Sciatic nerve (tissue), 2 donors: ENCODE data around the gene LTK. TPM values are rescaled to one million over a fixed set of nuclear protein-coding genes. Genes with fewer than 3 reads are reported as not detected.

Experiments used
- ATAC-seq: fragments of 200-7000 bp; cut with Tn5 transposase; one replicate; pipeline ENCODE4 v1.9.1; 2020; ENCODE audit warnings: mild to moderate bottlenecking, moderate library complexity
- DNase-seq: peaks from one replicate; pipeline ENCODE4 v3.0.0-alpha.2; 2020; ENCODE audit warnings: low spot score
- intact Hi-C: fragments of 100-400 bp; cut with DNase I; formaldehyde crosslinking; loops from one replicate; pipeline ENCODE4 v1.14.2; 2022
- total RNA-seq: library from RNA; stranded (reverse); fragmentation: NEBNext Ultra II Directional; extraction: Animal tissue kit (Norgen Biotek cat#: 25700); gene quantifications from one replicate; pipeline ENCODE4 v1.2.1, GENCODE V29; 2021
- donor health status: DM: no; HTN: no; CAD: no.
- donor health status: DM: no; HTN: no; CAD: no.

The LTK gene
- 1.1 TPM for total RNA-seq

GRCh38 chr15:41513506-41514227 lies at the start of gene LTK:
TSS of gene LTK (minus strand) at chr15:41513827. CDS start at chr15:41513709, 118 bp downstream.
- intact Hi-C loops = no loop called here
- ATAC-seq = peak; percentile 27

GRCh38 chr15:41562784-41563198 lies 49.2 kb upstream of the LTK start:
- no peak for DNase-seq

More at GRCh38 chr15:41513506-41514227, at the start of gene LTK:
- DNase-seq = no peak

GRCh38 chr15:41562244-41562643 lies 48.6 kb upstream of the LTK start:
- intact Hi-C loops = loop anchor here (10.0 kb wide), 1 partner anchor 253 kb away; no protein-coding TSS in a partner anchor
- no peak for DNase-seq
- no peak for ATAC-seq

More at GRCh38 chr15:41562784-41563198, 49.2 kb upstream of the LTK start:
- intact Hi-C loops = loop anchor here (10.0 kb wide), 1 partner anchor 252 kb away; no protein-coding TSS in a partner anchor
- peak; percentile 21 for ATAC-seq

GRCh38 chr15:41561777-41562145 lies 48.1 kb upstream of the LTK start:
- ATAC-seq (peak; percentile 79), DNase-seq (peak; percentile 81)
- intact Hi-C loops = loop anchor here (10.0 kb wide), 1 partner anchor 253 kb away; no protein-coding TSS in a partner anchor

GRCh38 chr15:41561104-41561776 lies 47.6 kb upstream of the LTK start:
- ATAC-seq = no peak
- intact Hi-C loops = loop anchor here (10.0 kb wide), 1 partner anchor 254 kb away; no protein-coding TSS in a partner anchor
- DNase-seq = no peak

GRCh38 chr15:41560572-41560874 lies 46.9 kb upstream of the LTK start:
- DNase-seq = no peak
- no peak for ATAC-seq
- intact Hi-C loops = loop anchor here (10.0 kb wide), 1 partner anchor 254 kb away; no protein-coding TSS in a partner anchor

- intact Hi-C loops = no loop called here
- DNase-seq = no peak
- ATAC-seq = no peak
Observed at GRCh38 chr15:41559239-41559782, 45.7 kb upstream of the LTK start.

- ATAC-seq (peak; percentile 55), DNase-seq (peak; percentile 79)
- intact Hi-C loops = no loop called here
Observed at GRCh38 chr15:41558400-41559238, 45.0 kb upstream of the LTK start, which contains the start of gene TYRO3. TSS of gene TYRO3 (plus strand) at chr15:41559212. CDS start at chr15:41559258, 46 bp downstream.

GRCh38 chr15:41557673-41558399 lies 44.2 kb upstream of the LTK start:
- intact Hi-C loops = no loop called here
- ATAC-seq = peak; percentile 74
- DNase-seq = peak; percentile 80

GRCh38 chr15:41556677-41557076 lies 43.0 kb upstream of the LTK start:
- DNase-seq = no peak
- intact Hi-C loops = no loop called here
- ATAC-seq = no peak

- DNase-seq (no peak), ATAC-seq (no peak)
- intact Hi-C loops = no loop called here
Observed at GRCh38 chr15:41554915-41555314, 41.3 kb upstream of the LTK start.

- ATAC-seq (no peak), DNase-seq (no peak)
- intact Hi-C loops = no loop called here
Observed at GRCh38 chr15:41554343-41554742, 40.7 kb upstream of the LTK start.

- intact Hi-C loops = no loop called here
- ATAC-seq (no peak), DNase-seq (no peak)
Observed at GRCh38 chr15:41553731-41554130, 40.1 kb upstream of the LTK start.

GRCh38 chr15:41550066-41550775 lies 36.6 kb upstream of the LTK start:
- DNase-seq = no peak
- ATAC-seq = no peak
- intact Hi-C loops = no loop called here

GRCh38 chr15:41546851-41547786 lies 33.5 kb upstream of the LTK start:
- ATAC-seq = no peak
- intact Hi-C loops = no loop called here
- DNase-seq = no peak

GRCh38 chr15:41545218-41545617 lies 31.6 kb upstream of the LTK start:
- ATAC-seq (no peak), DNase-seq (no peak)
- intact Hi-C loops = no loop called here

- intact Hi-C loops = no loop called here
- ATAC-seq (peak; percentile 41), DNase-seq (no peak)
Observed at GRCh38 chr15:41544650-41545015, 31.0 kb upstream of the LTK start.
